ENCODE results near the gene POLR3B.

GRCh38 chr12:106445053-106445452 is 87.5 kb downstream of the POLR3B start:
- TF ChIP-seq, protein P1, sequence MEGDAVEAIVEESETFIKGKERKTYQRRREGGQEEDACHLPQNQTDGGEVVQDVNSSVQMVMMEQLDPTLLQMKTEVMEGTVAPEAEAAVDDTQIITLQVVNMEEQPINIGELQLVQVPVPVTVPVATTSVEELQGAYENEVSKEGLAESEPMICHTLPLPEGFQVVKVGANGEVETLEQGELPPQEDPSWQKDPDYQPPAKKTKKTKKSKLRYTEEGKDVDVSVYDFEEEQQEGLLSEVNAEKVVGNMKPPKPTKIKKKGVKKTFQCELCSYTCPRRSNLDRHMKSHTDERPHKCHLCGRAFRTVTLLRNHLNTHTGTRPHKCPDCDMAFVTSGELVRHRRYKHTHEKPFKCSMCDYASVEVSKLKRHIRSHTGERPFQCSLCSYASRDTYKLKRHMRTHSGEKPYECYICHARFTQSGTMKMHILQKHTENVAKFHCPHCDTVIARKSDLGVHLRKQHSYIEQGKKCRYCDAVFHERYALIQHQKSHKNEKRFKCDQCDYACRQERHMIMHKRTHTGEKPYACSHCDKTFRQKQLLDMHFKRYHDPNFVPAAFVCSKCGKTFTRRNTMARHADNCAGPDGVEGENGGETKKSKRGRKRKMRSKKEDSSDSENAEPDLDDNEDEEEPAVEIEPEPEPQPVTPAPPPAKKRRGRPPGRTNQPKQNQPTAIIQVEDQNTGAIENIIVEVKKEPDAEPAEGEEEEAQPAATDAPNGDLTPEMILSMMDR (IDR thresholded peaks at IDR 0.05) = no peak
- no peak for TF ChIP-seq POLR2A (IDR thresholded peaks at IDR 0.05)
- TF ChIP-seq EP300 (IDR thresholded peaks at IDR 0.05) = no peak
- no peak for TF ChIP-seq POLR2AphosphoS5 (IDR thresholded peaks at IDR 0.05)
